Sigmoid colon (tissue), 4 donors: ENCODE measurements around the gene MAP2K2.
"Not testable (repeated sequence)": the region's sequence is repeated elsewhere in the genome, so short reads cannot be mapped to it uniquely, and the experiment has no call there.

Experiments used
- CTCF ChIP-seq, 4 experiments: fragments of 450-650 bp in 3 of 4; fragments of 200-600 bp in 1 of 4; IDR thresholded peaks; one replicate each; pipeline ENCODE4 v1.5.1; 2016 to 2019; ENCODE audit warnings: antibody characterized with exemption in 4 of 4, mild to moderate bottlenecking in 3 of 4, moderate library complexity in 2 of 4
- POLR2A ChIP-seq, 2 donors: fragments of 450-650 bp; IDR thresholded peaks; one replicate each; pipeline ENCODE4 v1.6.1; 2016; ENCODE audit warnings: antibody characterized with exemption in 2 of 2, mild to moderate bottlenecking in 2 of 2, moderate library complexity in 2 of 2
- POLR2AphosphoS5 ChIP-seq, 4 donors: sonication (generic); formaldehyde crosslinking; IDR thresholded peaks; one replicate each; pipeline ENCODE4 v1.6.1; 2017; ENCODE audit warnings: antibody characterized with exemption in 4 of 4

- TF ChIP-seq POLR2AphosphoS5, CTCF, POLR2A (IDR thresholded peaks at IDR 0.05): not testable (repeated sequence)
These were observed 5.1 kb upstream of the MAP2K2 start for GRCh38 chr19:4129050-4129449.
